Esophagus squamous epithelium (tissue), 5 donors: Measurements from ENCODE around the gene SUGT1. TPM values are rescaled to one million over a fixed set of nuclear protein-coding genes. Genes with fewer than 3 reads are reported as not detected.
A peak's percentile ranks its signal among the peaks of the same experiment; 100 is the strongest.

Experiments
- DNase-seq: peaks from one replicate; lab custom pipeline; 2025; lab: John Stamatoyannopoulos, UW
- H3K27ac ChIP-seq, 4 donors: fragments of 200-600 bp; sonication (generic); one replicate each; pipeline ENCODE4 v1.5.1; 2016 to 2019; ENCODE audit warnings: mild to moderate bottlenecking in 1 of 4
- H3K27me3 ChIP-seq, 4 donors: fragments of 200-600 bp; sonication (generic); 1 replicate in 3 of 4; 2 replicates in 1 of 4; pipeline versions ENCODE4 v1.5.1 to v1.6.0; 2017 to 2021; ENCODE audit warnings: antibody characterized with exemption in 1 of 4
- H3K36me3 ChIP-seq, 3 donors: fragments of 200-600 bp; sonication (generic); one replicate each; pipeline ENCODE4 v1.5.1; 2016 to 2019
- H3K4me1 ChIP-seq, 3 donors: fragments of 200-600 bp; sonication (generic); one replicate each; pipeline ENCODE4 v1.5.1; 2017 to 2019
- H3K4me3 ChIP-seq, 4 donors: fragments of 200-600 bp; sonication (generic); 1 replicate in 3 of 4; 2 replicates in 1 of 4; pipeline ENCODE4 v1.5.1; 2016 to 2019; ENCODE audit warnings: mild to moderate bottlenecking in 2 of 4, moderate library complexity in 1 of 4
- H3K9me3 ChIP-seq, 3 donors: fragments of 200-600 bp; sonication (generic); one replicate each; pipeline ENCODE4 v1.5.1; 2016 to 2019
- POLR2A ChIP-seq, 4 donors: fragments of 450-650 bp; IDR thresholded peaks; one replicate each; pipeline ENCODE4 v1.6.1; 2017; ENCODE audit warnings: antibody characterized with exemption in 4 of 4, mild to moderate bottlenecking in 4 of 4, moderate library complexity in 3 of 4
- WGBS, 2 donors: methylation state at CpG; one replicate each; pipeline ENCODE4 v1.1.5; 2018; 5-methylcytosine and 5-hydroxymethylcytosine counted together
- intact Hi-C: fragments of 100-400 bp; cut with DNase I; formaldehyde crosslinking; loops from one replicate; pipeline ENCODE4 v1.15.0; 2022
- total RNA-seq, 4 donors: library from RNA; depleted of rRNA; stranded (reverse); fragments of >200 nt; gene quantifications; one replicate each; pipeline ENCODE4 v1.1.0, GENCODE V29; 2016
- TF ChIP-seq, protein P1 (sequence below), 6 experiments: fragments of 450-650 bp in 4 of 6; fragments of 200-600 bp in 2 of 6; sonication (generic) in 2 of 6; IDR thresholded peaks; one replicate each; pipeline ENCODE4 v1.5.1; 2016 to 2019; ENCODE audit warnings: antibody characterized with exemption in 6 of 6, mild to moderate bottlenecking in 4 of 6, moderate library complexity in 4 of 6
- donor health status: DM: yes; HTN: yes; CAD: no.

Gene SUGT1
- total RNA-seq, 4 donors from 2014 or later: 22.1 to 35.8 (median 30.7) TPM

DNA sequence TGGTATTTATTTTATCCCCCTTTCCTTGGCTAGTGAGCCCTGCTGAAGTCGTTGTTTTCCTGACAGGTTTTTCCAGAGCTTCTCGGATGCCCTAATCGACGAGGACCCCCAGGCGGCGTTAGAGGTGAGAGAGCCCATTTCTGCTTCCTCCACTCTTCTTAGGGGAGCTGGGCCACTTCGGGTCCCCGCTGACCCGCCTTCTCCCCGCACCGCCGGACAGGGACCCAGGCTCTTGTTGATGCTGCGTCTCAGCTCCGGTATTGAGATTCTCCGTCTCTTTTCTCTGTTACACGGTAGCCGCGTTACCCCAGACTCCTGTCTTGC lies 306 bp downstream of the SUGT1 start:
- TF ChIP-seq, protein P1, sequence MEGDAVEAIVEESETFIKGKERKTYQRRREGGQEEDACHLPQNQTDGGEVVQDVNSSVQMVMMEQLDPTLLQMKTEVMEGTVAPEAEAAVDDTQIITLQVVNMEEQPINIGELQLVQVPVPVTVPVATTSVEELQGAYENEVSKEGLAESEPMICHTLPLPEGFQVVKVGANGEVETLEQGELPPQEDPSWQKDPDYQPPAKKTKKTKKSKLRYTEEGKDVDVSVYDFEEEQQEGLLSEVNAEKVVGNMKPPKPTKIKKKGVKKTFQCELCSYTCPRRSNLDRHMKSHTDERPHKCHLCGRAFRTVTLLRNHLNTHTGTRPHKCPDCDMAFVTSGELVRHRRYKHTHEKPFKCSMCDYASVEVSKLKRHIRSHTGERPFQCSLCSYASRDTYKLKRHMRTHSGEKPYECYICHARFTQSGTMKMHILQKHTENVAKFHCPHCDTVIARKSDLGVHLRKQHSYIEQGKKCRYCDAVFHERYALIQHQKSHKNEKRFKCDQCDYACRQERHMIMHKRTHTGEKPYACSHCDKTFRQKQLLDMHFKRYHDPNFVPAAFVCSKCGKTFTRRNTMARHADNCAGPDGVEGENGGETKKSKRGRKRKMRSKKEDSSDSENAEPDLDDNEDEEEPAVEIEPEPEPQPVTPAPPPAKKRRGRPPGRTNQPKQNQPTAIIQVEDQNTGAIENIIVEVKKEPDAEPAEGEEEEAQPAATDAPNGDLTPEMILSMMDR (IDR thresholded peaks at IDR 0.05): no peak
- no peak for TF ChIP-seq POLR2A (IDR thresholded peaks at IDR 0.05)
- 0 to 1% methylated on average over 12 to 18 of the region's 18 CpGs for WGBS, 2 donors
- Histone ChIP-seq H3K36me3 (peaks cover 0 to 21% (median 3%) of the 10 kb centered on the region in 3 donors), H3K9me3 (no peaks in the 10 kb centered on the region), H3K4me3 (peak overlapping the region; percentile 79 to 89 (median 85)), H3K27me3 (no peaks in the 10 kb centered on the region), H3K4me1 (peaks cover 8 to 54% (median 33%) of the 10 kb centered on the region in 3 donors), H3K27ac (peak overlapping the region; percentile 95 to 98 (median 96))
- intact Hi-C loops: no loop called here
- no peak for DNase-seq

DNA sequence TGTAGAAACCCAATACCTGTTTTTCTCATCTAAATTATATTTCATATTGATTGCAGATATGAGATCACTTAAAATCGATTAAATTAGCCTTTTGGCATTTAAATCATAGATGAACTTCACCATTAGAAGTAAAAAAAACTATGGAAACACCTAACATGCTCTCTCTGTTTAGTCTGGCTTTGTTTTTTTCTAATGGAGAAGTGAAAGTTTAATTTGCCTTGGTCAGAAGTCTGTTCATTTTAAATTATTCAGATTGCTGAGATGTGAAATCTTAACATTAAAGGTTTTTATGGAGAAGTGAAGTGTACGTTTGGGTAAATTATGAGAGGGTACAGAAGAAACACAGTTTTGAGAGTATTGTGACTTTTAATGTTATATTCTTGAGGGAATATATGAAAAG lies 6.7 kb downstream of the SUGT1 start:
- WGBS, 2 donors: 84 to 91% methylated on average over 2 of the region's 2 CpGs

DNA sequence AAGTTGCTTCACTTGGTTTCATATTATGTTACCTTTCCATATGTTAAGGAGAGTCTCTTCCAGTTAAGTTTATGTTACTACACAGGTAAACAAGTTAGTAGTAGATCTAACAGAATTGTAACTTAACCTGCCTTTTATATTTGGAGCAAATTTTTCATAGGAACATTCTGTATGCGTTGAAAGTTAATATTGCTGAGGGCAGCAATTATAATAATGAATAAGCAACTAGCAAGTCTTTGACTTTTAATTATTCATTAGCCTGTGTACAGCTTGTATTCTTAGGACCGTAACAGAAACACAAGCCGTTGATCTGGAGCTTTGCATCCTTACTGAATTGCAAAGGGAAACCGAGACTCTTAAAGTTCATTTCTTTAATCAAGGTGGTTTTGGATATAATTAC lies 11.6 kb downstream of the SUGT1 start:
- WGBS, 2 donors: 93 to 96% methylated on average over 4 of the region's 4 CpGs
- H3K36me3 ChIP-seq: peaks cover 0 to 97% (median 6%) of the 10 kb centered on the region in 3 donors
- H3K27ac ChIP-seq: no peak overlapping the region
- H3K9me3 ChIP-seq: no peaks in the 10 kb centered on the region
- TF ChIP-seq, protein P1 (IDR thresholded peaks at IDR 0.05): no peak
- no peak for TF ChIP-seq POLR2A (IDR thresholded peaks at IDR 0.05)
- no peak overlapping the region for H3K4me3 ChIP-seq
- intact Hi-C loops: no loop called here
- H3K27me3 ChIP-seq: no peaks in the 10 kb centered on the region
- H3K4me1 ChIP-seq: no peaks in the 10 kb centered on the region
- no peak for DNase-seq

More for the DNA sequence above, 6.7 kb downstream of the SUGT1 start:
- Histone ChIP-seq H3K27ac (no peak overlapping the region), H3K9me3 (no peaks in the 10 kb centered on the region), H3K27me3 (no peaks in the 10 kb centered on the region), H3K36me3 (peaks cover 0 to 70% (median 3%) of the 10 kb centered on the region in 3 donors), H3K4me3 (no peak overlapping the region), H3K4me1 (peaks cover 0 to 30% (median 14%) of the 10 kb centered on the region in 3 donors)
- no peak for DNase-seq
- no peak for TF ChIP-seq POLR2A (IDR thresholded peaks at IDR 0.05)
- TF ChIP-seq, protein P1 (IDR thresholded peaks at IDR 0.05): no peak
- intact Hi-C loops: no loop called here

DNA sequence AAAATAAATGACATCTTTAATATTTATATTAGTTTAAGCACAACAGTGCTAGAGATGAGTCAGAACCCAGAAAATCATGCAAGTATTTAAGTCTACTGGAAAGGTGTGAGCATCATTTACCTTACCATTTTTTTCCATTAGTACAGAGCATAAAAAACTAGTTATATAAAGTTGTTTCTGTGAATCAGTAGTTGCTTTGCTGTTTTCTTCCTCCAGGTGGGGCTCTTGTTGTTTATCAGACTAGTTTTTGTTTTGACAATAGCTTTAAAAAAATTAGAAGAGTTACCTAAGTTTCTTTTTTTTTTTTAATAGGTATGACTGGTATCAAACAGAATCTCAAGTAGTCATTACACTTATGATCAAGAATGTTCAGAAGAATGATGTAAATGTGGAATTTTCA lies 12.7 kb downstream of the SUGT1 start:
- DNase-seq: no peak
- Histone ChIP-seq H3K9me3 (no peaks in the 10 kb centered on the region), H3K4me1 (no peaks in the 10 kb centered on the region), H3K36me3 (peaks cover 0 to 94% (median 4%) of the 10 kb centered on the region in 3 donors), H3K27me3 (no peaks in the 10 kb centered on the region), H3K27ac (no peak overlapping the region), H3K4me3 (no peak overlapping the region)
- TF ChIP-seq, protein P1 (IDR thresholded peaks at IDR 0.05): peak in 4 of 6 experiments; percentile 8 to 50 (median 26)
- no peak for TF ChIP-seq POLR2A (IDR thresholded peaks at IDR 0.05)
- intact Hi-C loops: no loop called here

DNA sequence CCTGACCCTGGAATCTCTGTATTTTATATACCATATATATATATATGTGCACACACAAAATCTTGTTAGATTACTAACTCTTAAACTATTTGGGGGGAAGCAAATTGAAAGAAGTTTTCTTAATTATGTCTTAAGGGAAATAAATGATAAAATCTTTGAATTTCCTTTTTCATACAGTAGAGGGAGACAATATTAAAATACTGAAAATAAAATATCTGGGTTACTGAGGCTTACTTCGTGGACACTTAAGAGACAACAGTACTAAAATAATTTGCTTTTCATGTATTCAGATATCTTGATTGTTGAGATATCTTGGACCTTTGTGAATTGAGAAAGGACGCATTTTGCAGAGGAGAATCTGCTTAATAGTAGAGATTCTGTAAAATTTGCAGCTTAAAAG lies 17.0 kb downstream of the SUGT1 start:
- H3K27ac ChIP-seq: no peak overlapping the region
- H3K9me3 ChIP-seq: no peaks in the 10 kb centered on the region
- no peaks in the 10 kb centered on the region for H3K27me3 ChIP-seq
- no peak for TF ChIP-seq POLR2A (IDR thresholded peaks at IDR 0.05)
- TF ChIP-seq, protein P1 (IDR thresholded peaks at IDR 0.05): no peak
- 85 to 90% methylated on average over 2 of the region's 2 CpGs for WGBS, 2 donors
- intact Hi-C loops: no loop called here
- H3K4me3 ChIP-seq: no peak overlapping the region
- no peak for DNase-seq
- H3K4me1 ChIP-seq: no peaks in the 10 kb centered on the region
- H3K36me3 ChIP-seq: peaks cover 3 to 85% (median 4%) of the 10 kb centered on the region in 3 donors
